Adipose tissue (tissue), 3 donors: ENCODE data around the gene TSPAN7. TPM values are rescaled to one million over a fixed set of nuclear protein-coding genes. Genes with fewer than 3 reads are reported as not detected.

ENCODE experiments used
- H3K27ac ChIP-seq: one replicate; pipeline ENCODE4 v1.5.1; 2013; ENCODE audit warnings: low read depth, low read length
- WGBS, 3 donors: extraction: QIAGEN DNeasy Blood & Tissue Kit; methylation state at CpG; one replicate each; pipeline ENCODE4 v1.1.7; 2013; 5-methylcytosine and 5-hydroxymethylcytosine counted together
- polyA plus RNA-seq, 3 donors: library from polyadenylated mRNA; stranded (reverse); fragments of 200-250 nt; gene quantifications; one replicate each; pipeline ENCODE4 v1.2.3, GENCODE V29; 2013
- donor health status: healthy with polysubstance abuse.
- donor health status: Bipolar disorder and iron deficiency.
- donor health status: healthy.

The TSPAN7 gene
- polyA plus RNA-seq, 3 donors, result 13.4 to 54.8 (median 29.6) TPM

DNA sequence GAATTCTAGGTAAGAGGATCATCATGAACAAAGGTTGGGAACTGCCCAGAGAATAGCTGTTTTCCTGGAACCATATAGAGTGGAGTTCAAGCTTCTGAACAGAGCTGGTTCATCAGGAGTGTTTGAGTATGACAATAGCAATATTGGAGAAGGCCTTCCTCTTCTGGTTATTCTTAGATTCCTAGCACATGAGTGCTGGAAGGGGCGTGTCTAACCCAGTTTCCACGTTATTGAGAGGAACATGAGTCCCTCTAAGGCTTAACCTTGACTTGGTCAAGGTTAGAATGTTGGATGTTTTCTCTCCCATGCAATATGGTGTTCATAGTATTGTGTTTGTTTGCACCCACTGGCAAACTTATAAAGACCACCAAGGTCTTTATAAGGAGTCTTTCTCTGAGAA lies 101.3 kb downstream of the TSPAN7 start:
- 39 to 52% (median 44%) methylated on average over 2 of the region's 2 CpGs for WGBS, 3 donors
- H3K27ac ChIP-seq, result no peak overlapping the region

DNA sequence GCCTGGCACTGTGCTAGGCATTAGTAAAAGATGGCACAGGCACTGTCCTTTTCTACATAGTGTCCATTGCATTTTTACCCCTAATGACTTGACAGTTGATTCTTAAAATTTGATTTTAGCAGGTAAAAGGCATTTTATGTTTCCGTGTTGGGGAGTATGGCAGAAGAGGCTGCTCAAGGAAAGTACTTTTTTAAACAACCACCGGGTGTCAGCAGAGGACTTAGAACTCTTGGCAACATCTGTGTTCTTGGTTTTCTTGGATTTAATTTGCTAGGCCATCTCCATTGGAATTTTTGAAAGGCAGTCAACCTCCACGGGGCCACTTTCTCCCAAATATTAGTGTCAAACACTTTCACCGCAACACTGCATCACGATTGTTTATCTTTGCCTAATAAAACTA lies 102.9 kb downstream of the TSPAN7 start:
- H3K27ac ChIP-seq, result no peak overlapping the region
- 17 to 26% (median 18%) methylated on average over 5 of the region's 5 CpGs for WGBS, 3 donors

DNA sequence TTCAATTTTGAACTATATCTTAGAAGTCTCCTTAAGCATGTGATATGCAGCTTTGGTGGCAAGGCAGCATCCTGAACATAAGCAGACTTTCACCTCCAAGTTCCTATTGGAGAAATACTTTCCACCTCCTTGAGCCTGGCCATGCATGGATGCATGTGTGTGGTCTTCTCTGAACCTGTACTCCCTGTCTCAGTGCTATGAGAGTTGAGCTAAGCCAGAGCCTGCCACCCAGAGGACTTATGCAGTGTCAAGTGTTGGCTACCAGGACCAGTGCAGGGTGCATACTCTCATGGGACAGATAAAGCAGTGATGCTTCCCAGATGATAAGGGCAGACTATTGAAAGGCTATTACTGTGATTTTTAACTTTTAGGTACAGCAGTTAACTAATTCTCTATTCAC lies 105.6 kb downstream of the TSPAN7 start:
- no peak overlapping the region for H3K27ac ChIP-seq

DNA sequence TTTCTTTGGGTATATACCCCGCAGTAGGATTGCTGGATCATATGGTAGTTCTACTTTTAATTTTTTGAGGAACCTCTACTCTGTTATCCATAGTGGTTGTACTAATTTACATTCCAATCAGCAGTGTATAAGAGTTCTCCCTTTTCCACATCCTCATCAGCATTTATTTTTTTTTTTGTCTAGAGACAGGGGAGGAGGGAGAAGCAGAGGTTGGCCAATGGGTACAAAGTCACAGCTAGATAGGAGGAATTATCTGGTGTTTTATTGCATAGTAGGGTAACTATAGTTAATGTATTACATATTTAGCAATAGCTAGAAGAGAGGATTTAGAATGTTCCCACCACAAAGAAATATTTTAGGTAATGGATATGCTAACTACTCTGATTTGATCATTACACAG lies 107.4 kb downstream of the TSPAN7 start:
- WGBS, 3 donors, result 86 to 97% (median 92%) methylated on average over 1 of the region's 1 CpG
- no peak overlapping the region for H3K27ac ChIP-seq

DNA sequence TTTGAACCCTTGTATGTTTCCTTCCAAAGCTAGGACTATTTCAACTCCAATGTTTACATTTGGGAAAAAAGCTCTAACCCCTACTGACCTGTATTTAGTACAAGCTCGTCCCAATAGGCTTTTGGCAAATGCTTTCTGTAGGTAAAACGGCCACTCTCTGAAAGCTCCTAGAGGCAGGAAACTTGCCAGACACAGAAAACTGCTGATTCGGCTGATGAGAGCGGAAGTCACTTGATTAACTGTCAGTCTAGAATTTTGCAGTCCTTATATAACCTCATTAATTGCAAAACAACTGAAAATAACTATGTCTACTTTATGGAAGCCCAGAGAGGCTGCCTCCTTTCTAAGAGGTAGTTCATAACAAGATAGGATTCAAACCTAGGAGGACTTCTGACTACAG lies 108.1 kb downstream of the TSPAN7 start:
- WGBS, 3 donors, result 16 to 54% (median 32%) methylated on average over 4 of the region's 4 CpGs

DNA sequence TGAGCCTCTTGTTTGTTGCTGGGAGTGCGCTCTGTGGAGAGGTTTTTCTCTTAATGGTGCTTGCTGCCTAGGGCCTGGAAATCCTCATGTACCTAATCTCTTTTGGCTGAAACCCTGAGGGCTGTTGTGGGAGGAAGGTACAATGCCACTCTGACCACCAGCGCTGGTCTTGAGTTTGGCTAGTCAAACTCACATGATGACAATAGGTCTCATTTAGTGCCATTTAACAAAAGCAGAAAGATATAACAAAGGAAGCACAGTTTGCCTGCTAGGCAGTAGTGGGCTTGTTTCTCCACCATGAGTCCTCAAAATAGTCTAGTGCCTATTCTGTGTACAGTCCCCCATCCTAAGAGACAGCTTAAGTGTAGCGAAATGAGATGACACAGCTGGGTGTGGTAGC lies 111.3 kb downstream of the TSPAN7 start:
- H3K27ac ChIP-seq, result no peak overlapping the region
- 83 to 100% (median 99%) methylated on average over 3 of the region's 3 CpGs for WGBS, 3 donors

More for the DNA sequence above, 108.1 kb downstream of the TSPAN7 start:
- no peak overlapping the region for H3K27ac ChIP-seq

DNA sequence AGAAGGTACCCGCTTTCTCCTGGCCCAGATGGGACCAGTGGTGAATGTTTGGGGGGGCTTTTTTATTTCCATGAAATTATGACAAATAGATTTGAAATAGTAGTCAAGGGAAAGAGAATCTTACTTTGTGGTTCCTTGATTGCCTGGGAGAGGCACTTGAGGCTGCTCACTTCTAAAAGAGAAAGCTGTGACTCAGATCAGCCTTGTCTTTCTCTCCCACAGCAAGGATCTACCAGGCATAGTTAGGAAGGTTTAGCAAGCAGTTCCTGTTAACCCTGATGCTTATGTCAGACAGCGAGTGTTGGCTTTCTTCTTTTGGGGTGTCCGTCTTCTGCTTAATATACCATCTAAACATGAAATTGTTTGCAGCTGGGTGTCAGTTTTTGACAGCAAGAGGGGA lies 114.5 kb downstream of the TSPAN7 start:
- no peak overlapping the region for H3K27ac ChIP-seq
- 82 to 97% (median 84%) methylated on average over 3 of the region's 3 CpGs for WGBS, 3 donors

DNA sequence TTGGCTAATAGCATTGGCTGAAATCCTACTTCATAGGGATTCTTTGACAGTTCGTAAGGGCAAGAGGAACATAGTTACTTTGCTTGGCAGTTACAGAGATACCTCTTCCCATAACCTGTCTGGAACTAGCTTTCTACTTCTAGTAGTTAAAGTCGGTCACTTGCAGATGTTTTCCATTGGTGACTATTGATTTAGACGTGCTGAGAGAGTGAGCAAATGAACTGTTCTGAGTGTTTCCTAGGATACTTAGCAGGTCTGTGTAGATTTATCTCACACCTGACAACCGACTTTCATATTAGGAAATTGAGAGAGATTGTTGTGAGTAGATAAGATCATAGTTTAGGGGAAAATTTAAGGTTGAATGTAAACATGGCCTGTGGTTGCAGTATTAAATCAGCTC lies 116.8 kb downstream of the TSPAN7 start:
- no peak overlapping the region for H3K27ac ChIP-seq
- WGBS, 3 donors, result 57 to 69% (median 62%) methylated on average over 4 of the region's 4 CpGs

DNA sequence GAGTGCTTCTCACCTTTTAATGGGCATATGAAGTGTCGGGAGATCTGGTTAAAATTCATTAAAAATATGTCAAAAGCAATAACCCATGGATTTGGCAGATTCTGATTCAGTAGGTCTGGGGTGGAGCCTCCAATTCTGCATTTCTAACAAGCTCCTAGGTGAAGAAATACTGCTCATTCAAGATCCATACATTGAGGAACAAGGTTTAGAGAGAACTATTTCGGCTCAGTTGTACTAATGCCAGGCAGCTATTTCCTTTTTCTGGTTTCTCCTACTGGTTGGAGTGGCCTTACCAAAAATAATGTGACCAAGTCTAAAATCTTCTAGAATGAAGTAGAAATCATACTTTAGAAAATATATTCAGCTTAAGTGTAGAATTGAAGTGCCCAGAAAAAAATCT lies 117.5 kb downstream of the TSPAN7 start:
- WGBS, 3 donors, result 71 to 94% (median 75%) methylated on average over 2 of the region's 2 CpGs
- H3K27ac ChIP-seq, result no peak overlapping the region

DNA sequence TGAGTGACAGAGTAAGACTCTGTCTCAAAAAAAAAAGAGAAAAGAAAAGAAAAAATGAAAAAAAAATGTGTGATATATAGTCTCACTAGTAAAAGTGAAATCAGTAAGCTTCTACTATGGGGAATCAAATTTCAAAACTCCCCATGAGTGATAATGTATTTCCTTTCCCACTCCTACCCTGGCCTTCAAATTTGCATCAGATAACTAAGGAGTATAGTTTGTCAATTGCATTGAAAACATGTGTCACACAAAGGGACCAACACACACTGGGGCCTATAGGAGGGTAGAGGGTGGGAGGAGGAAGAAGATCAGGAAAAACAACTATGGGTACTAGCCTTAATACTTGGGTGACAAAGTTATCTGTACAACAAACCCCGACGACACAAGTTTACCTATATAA lies 118.4 kb downstream of the TSPAN7 start:
- 89 to 92% (median 92%) methylated on average over 2 of the region's 2 CpGs for WGBS, 3 donors
- H3K27ac ChIP-seq, result no peak overlapping the region

DNA sequence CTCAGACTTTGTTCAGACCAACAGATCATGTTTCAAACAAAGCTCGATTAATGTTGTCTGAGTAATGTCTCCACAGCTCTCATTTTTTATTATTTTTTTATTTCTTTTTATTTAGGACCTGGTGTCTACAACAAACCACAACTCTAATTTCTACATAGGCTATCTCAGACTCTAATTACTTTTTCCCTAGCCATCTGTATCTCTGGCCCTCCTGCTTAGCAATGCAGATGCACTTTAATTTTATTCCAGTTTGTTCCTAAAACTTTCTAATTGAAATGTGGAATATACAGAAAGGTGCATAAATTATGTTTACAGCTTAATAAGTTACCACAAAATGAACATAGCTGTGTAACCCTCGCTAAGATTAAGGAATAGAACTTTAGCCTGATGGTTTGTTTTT lies 120.8 kb downstream of the TSPAN7 start:
- WGBS, 3 donors, result 48 to 88% (median 48%) methylated on average over 2 of the region's 2 CpGs

DNA sequence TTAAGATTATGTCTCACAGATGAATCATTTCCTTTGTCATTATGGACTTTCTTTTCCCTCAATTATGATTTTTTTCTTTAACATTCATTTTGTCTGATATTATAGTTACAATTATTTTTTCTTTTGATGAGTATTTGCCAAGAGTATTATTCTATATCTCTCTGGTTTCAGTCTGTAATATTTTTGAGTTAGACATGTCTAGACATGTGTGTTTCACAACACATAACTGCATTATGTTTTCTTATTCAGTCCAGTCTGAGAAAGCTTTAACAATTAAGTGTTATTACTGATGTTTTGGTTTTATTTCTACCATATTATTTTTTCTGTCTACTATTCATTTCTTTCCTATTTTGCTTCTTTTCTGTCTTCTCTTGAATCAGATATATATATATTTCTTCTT lies 131.6 kb downstream of the TSPAN7 start:
- H3K27ac ChIP-seq, result no peak overlapping the region

More for the DNA sequence above, 120.8 kb downstream of the TSPAN7 start:
- no peak overlapping the region for H3K27ac ChIP-seq

DNA sequence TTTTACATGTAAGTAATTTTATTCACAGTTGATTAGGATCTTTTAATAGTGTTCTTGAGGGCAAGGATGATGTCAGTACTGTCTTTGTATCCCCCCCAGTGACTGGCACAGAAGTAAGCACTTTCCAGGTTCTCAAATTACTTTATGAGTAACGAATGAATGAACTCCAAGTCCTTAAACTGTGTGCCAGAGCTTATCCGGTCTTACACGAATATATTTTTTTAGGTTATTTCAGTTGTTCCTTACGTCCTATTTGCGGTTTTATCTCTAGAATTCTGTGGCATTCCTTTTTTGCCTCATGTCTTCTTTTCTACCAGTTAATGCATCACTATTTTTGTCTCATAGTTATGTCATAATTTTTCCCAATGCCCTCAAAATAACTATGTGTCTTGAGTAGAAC lies 133.1 kb downstream of the TSPAN7 start:
- WGBS, 3 donors, result 78 to 87% (median 86%) methylated on average over 5 of the region's 5 CpGs
- H3K27ac ChIP-seq, result no peak overlapping the region

DNA sequence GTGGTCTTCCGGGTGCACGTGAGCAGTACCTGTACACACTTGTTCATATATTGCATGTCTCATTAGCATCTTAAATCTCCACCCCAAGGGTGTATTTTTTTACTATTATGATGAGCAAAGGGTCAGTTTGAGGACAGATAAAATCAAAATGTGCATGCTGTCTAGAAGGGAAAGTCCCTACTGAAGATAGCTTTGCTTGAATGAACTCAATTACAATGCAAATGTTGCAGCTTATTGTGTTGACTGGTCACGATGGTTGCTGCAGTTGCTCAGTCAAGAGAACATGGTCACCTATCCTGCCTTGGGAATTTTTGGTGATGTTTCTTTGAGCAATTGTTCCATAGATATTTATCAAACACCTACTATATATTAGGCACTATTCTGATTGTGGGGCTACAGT lies 136.1 kb downstream of the TSPAN7 start:
- H3K27ac ChIP-seq, result no peak overlapping the region

DNA sequence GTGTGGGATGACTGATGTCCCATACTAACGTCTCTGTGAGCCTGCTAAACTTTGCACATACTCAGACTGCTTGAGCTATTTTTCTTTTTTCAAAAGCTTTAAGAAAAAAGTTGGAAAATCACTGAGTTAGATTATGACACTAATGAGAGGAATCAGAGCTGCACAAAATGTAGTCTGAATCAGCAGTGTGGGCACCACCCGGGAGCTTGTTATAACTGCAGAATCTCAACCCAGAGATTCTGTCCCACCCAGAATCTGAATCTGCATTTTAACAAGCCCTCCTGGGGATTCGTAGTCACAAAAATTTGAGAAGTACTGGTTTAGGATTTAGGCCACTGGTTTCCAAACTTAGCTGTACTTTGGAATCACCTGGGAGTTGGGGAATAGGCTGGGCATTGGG lies 137.8 kb downstream of the TSPAN7 start:
- no peak overlapping the region for H3K27ac ChIP-seq
- WGBS, 3 donors, result 61 to 71% (median 70%) methylated on average over 3 of the region's 3 CpGs

More for the DNA sequence above, 136.1 kb downstream of the TSPAN7 start:
- WGBS, 3 donors, result 83 to 95% (median 89%) methylated on average over 3 of the region's 3 CpGs

DNA sequence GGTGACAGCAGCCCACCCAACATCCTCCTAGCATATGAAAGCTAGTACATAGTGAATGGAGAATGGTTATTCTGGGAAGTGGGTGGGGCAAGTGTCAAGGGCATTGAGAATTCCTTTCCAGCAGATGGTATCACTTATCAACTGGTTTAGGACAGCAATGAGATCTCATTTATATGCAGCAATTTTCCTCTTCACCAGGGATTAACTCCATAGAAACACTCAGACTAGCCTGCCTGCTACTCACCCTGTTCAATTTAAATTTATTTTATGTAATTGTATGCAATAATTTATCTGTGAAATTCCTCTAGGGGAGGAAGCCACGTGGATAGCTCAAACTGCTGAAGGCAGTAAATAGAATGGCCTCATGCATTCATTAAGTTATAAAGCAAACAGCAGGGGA lies 138.4 kb downstream of the TSPAN7 start:
- 29 to 56% (median 52%) methylated on average over 1 of the region's 1 CpG for WGBS, 3 donors
- no peak overlapping the region for H3K27ac ChIP-seq

DNA sequence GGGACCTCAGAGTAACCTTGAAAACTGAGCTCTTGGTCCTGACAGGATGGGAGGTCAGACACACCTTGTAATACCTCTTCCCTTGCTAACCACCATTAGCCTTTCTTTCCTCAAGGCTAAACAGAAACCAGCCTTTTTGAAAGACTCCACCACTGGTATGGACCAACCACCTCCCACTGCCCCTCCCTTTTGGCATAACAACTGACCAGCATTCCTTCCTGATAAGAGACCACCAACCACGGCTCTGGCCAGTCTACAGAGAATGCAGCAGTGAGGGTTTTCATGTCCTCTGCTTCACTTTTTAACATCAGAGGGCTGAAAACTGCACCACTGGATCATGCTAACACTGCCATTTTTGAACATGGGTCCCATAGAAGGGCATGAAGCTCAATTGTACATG lies 139.7 kb downstream of the TSPAN7 start:
- no peak overlapping the region for H3K27ac ChIP-seq
- 53 to 63% (median 58%) methylated on average over 1 of the region's 1 CpG for WGBS, 3 donors

DNA sequence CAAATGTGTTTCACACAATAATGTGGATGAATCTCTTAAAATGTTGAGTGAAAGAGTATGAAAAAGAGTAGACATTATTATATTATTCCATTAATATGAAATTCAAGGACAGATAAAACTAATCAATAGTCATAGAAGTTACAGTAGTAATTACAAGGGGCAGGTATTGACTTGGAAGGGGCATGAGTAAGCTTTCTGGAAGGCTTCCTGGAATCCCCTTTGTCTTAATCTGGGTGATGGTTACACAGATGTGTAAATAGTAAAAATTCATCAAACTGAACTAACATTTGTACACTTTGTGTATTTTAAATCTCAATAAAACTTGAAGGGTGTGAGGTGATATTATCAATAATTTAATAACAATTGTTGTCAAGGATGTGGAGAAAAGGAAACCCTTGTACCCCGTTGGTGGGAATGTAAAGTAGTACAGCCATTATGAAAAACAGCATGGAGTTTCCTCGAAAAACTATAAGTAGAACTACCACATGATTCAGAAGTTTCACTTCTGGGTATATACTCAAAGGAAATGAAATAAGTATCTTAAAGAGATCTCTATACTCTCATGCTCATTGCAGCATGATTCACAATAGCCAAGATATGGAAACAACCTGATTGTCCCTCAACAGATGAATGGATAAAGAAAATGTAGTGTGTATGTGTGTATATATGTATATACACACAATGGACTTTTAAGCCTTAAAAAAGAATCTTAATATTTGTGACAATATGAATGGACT lies 143.0 kb downstream of the TSPAN7 start:
- 66 to 83% (median 73%) methylated on average over 2 of the region's 2 CpGs for WGBS, 3 donors
- no peak overlapping the region for H3K27ac ChIP-seq

DNA sequence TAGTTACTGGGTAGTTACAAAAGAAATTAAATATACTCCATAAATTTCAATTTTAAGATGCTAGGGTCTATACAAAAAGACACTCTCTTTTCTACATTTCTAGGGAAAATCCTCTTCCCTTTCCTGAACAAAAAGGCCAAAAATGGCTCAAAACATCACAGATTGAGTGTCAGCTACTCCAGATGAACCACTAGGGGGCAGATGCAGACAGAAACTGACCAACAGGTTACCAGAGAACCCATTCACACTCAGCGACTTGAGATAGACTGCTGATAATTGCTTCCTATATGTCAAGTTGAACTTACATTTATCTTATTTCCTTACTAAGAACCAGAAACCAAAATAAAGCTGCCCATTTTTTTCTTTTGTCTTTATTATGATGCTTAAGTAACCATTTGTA lies 156.5 kb downstream of the TSPAN7 start:
- H3K27ac ChIP-seq, result no peak overlapping the region
- 27 to 36% (median 35%) methylated on average over 1 of the region's 1 CpG for WGBS, 3 donors

DNA sequence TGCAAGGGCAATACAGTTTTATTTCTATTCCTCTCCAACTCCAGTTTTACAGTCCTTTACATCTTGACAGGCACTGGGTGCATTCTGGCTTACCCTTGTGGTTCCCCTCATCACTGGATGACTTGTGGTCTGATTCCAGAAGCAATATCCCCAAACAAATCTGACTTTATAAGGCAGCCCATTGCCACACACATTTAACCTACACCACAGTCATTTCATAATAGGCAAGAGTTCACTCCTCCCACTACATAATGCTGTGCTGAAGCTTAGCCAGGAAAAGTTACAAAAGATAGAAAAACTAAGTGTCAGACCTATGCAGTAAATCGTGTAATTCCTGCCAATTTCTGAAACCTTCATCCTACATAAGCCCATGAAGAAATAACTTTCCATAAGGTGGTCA lies 157.0 kb downstream of the TSPAN7 start:
- 22 to 73% (median 66%) methylated on average over 1 of the region's 1 CpG for WGBS, 3 donors
- no peak overlapping the region for H3K27ac ChIP-seq

DNA sequence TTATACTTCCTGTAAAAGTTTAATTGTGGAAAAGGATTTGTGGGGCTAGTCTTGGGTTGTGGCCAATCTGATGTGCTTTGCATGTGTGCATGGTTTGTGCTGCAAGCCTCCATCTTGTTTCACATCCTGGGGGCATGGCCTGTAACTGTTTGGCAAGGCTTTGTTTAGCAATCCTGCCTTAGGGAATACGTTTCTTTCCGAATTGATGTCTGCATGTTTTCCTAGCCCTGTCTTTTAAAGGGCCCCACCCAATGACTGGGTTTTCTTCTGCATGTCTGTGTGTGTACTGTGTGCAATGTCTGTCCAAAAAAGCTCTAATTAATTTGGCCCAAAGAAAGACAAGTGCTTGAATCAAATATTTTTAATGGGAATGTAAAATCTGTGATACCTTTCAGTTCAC lies 165.3 kb downstream of the TSPAN7 start:
- 38 to 81% (median 39%) methylated on average over 2 of the region's 2 CpGs for WGBS, 3 donors
- no peak overlapping the region for H3K27ac ChIP-seq
